HL-60 (cell line): ENCODE data around the gene BAHCC1.
A peak's percentile ranks its signal among the peaks of the same experiment; 100 is the strongest.

Source experiments
- DNase-seq, 2 experiments: peaks; one replicate each; pipeline ENCODE4 v3.0.0-alpha.2; 2010 to 2020; ENCODE audit warnings: low read depth in 1 of 2, low spot score in 1 of 2
- H3K27ac ChIP-seq: fragments of 250-450 bp; sonication (Bioruptor Pico); replicated peaks from 2 replicates; pipeline ENCODE4 v1.5.1; 2020; ENCODE audit warnings: mild to moderate bottlenecking, moderate library complexity
- H3K27me3 ChIP-seq: fragments of 250-450 bp; sonication (Bioruptor Pico); 2 replicates; pipeline ENCODE4 v1.5.1; 2021; ENCODE audit warnings: mild to moderate bottlenecking, moderate library complexity; ENCODE audit not compliant: insufficient read depth, poor library complexity, severe bottlenecking
- H3K4me3 ChIP-seq: replicated peaks from 2 replicates; pipeline ENCODE4 v1.5.1; 2011; ENCODE audit warnings: mild to moderate bottlenecking, control low read depth, low read length; ENCODE audit not compliant: insufficient read depth
- GABPA ChIP-seq: IDR thresholded peaks from 2 replicates; pipeline ENCODE4 v1.6.1; 2012; ENCODE audit warnings: low read depth
- POLR2AphosphoS5 ChIP-seq: IDR thresholded peaks from 2 replicates; pipeline ENCODE4 v1.6.1; 2012; ENCODE audit warnings: low read depth
- REST ChIP-seq: IDR thresholded peaks from 2 replicates; pipeline ENCODE4 v1.6.1; 2012; ENCODE audit warnings: low read depth; ENCODE audit not compliant: insufficient replicate concordance
- SPI1 ChIP-seq: IDR thresholded peaks from 2 replicates; pipeline ENCODE4 v1.6.1; 2012; ENCODE audit warnings: low read depth, mild to moderate bottlenecking, borderline replicate concordance
- TF ChIP-seq, protein P1 (sequence below): IDR thresholded peaks from one replicate; pipeline ENCODE4 v1.5.1; 2011; ENCODE audit warnings: low read length, control low read depth, inconsistent platforms; ENCODE audit not compliant: insufficient read depth

The BAHCC1 gene

DNA sequence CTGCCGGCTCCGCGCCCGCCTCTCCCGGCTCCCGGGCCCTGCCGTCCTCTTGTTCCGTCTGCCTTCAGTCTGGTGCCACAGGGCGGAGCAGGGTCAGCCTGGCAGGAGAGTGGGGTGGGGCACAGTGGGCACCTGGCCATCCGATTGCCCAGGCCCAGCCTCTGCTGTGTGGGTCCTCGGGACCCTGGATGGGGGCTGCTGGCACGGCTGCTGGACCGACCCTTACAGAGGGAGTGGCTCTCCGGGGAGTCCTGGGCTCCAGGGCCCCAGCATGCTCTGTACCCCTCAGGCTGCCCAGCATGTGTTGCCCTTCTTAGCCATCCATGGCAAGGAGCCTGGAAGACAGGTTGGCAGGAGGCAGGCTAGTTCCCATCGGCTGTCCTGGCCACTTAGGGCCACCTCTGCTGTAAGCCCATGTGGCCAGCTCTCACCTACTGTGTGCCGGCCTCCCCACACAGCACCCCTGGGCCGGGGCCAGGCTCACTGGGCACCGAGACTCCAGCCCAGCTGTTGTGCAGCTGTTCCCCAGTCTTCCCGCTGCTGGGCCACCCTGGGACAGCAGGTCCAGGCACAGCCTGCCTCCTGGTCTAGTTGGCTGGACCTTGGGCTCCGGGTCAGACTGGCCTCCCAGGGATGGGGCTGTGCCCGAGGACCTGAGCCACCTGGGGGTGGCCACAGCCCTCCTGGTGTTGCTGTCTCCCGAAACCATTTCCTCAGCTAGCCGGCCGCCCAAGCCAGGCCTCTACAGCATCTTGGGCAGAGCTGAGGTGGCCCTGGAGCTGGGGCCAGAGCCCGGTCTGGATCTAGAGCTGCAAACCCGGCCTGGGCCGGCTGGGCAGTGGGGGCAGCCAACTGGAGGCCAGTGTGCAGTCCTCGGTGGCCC, 24.9 kb downstream of the BAHCC1 start:
- no peak for DNase-seq
- Histone ChIP-seq H3K27me3 (no peaks in the 10 kb centered on the region), H3K4me3 (no peak overlapping the region), H3K27ac (no peak overlapping the region)
- TF ChIP-seq GABPA (no peak), REST (no peak), SPI1 (no peak), POLR2AphosphoS5 (no peak)
- TF ChIP-seq, protein P1, sequence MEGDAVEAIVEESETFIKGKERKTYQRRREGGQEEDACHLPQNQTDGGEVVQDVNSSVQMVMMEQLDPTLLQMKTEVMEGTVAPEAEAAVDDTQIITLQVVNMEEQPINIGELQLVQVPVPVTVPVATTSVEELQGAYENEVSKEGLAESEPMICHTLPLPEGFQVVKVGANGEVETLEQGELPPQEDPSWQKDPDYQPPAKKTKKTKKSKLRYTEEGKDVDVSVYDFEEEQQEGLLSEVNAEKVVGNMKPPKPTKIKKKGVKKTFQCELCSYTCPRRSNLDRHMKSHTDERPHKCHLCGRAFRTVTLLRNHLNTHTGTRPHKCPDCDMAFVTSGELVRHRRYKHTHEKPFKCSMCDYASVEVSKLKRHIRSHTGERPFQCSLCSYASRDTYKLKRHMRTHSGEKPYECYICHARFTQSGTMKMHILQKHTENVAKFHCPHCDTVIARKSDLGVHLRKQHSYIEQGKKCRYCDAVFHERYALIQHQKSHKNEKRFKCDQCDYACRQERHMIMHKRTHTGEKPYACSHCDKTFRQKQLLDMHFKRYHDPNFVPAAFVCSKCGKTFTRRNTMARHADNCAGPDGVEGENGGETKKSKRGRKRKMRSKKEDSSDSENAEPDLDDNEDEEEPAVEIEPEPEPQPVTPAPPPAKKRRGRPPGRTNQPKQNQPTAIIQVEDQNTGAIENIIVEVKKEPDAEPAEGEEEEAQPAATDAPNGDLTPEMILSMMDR, result no peak

- H3K27me3 ChIP-seq, result no peaks in the 10 kb centered on the region
- no peak overlapping the region for H3K4me3 ChIP-seq
- no peak for DNase-seq
- no peak overlapping the region for H3K27ac ChIP-seq
- TF ChIP-seq REST (no peak), POLR2AphosphoS5 (0 out of 2 replicates have a peak, but pooled peaks have one; percentile 14)
Measured at GRCh38 chr17:81420769-81421462, 25.7 kb downstream of the BAHCC1 start.

DNA sequence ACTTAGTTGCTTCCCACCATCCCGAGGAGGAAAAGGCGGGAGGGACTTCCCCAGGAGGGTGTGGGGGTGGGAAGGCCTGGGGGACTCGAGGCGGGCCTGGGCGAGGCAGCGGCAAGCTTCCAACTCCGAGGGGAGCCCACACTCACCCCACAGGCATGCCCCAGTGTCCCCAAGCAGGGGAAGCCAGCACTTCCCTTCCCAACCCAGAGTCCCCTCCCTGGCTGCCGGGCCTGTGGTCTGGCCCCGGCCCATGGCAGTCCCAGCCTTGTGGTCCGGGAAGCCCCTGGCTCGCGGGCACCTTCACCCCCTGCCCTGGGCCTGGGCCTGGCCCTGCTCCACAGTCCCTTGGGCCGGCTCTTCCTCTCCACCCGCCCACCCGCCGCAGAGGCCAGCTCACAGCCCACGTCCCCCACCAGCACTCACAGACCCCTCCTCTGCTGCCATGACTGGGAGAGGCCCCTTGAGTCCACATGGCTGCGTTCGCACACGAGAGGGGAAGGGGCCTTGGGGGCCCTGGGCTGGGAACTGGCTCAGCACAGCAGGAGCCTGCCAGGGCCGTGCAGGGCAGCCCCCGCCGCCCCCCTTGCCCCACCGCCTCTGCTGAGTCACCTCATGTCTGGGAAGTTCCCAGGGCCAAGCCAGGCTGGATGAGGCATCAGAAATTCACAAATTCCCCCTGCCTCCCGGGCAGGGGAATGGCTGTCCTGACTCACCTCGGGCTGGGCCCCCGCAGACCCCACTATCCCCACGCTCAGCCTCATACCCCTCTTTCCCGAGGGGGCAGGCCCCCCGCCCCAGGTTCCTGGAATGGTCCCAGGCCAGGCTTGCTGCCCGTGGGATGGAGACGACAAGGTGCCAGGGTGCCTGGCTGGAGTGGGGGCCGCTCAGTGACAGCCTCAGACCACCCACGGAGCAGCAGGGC, 27.8 kb downstream of the BAHCC1 start:
- H3K27me3 ChIP-seq, result no peaks in the 10 kb centered on the region
- H3K27ac ChIP-seq, result no peak overlapping the region
- H3K4me3 ChIP-seq, result no peak overlapping the region
- no peak; the same call in 1 of the 2 replicates for TF ChIP-seq SPI1
- TF ChIP-seq GABPA, result no peak
- TF ChIP-seq POLR2AphosphoS5, result no peak
- TF ChIP-seq, protein P1, result no peak
- no peak for TF ChIP-seq REST
- no peak for DNase-seq
